GM18873 (cell line): ENCODE measurements around the gene RAB11FIP4.

Source experiments
- ATAC-seq: cut with Tn5 transposase; IDR thresholded peaks from one replicate; pipeline ENCODE4 v1.9.1; 2021; ENCODE audit warnings: mild to moderate bottlenecking, moderate library complexity, moderate number of reproducible peaks; ENCODE audit not compliant: unreplicated experiment, low FRiP score

RAB11FIP4 gene

DNA sequence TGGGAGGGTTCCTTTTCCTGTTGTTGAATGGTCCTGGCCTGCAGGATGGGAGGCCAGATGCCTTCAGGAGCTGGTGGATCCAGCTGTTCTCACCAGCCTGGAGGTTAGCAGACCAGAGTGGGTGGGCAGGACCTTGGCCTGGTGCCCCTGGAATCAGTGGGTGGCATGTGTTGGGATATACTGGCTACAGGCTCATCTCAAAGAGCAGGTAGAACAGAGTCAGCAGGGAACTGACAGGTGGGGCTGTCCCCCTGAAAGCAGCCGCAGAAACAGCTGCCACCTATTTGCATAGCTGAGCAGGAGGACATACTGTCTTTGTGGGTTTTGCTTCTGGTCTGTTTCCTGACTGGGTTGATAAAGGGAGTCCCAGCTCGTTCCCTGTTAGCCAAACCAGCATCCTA is 144.1 kb downstream of the RAB11FIP4 start:
- peak; percentile 73 for ATAC-seq

DNA sequence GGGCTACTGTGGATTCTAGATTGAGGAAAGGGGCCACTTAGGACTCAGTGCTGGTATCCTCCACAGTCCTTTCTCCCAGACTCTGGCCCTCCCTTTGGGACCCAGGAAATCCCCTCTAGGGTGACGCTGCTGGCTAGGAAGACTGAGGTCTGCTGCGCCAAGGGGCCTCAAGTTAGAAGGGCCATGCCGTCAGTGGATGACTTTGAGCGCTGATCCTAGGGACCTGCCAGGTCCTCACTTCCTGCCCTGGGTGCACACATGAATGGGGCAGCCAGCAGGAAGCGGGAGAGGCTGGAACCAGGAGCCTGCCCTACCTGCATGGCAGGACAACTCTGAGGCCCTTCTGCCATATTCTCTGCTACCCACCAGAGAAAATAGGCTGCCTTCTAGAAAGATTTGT is 145.0 kb downstream of the RAB11FIP4 start:
- no peak for ATAC-seq

DNA sequence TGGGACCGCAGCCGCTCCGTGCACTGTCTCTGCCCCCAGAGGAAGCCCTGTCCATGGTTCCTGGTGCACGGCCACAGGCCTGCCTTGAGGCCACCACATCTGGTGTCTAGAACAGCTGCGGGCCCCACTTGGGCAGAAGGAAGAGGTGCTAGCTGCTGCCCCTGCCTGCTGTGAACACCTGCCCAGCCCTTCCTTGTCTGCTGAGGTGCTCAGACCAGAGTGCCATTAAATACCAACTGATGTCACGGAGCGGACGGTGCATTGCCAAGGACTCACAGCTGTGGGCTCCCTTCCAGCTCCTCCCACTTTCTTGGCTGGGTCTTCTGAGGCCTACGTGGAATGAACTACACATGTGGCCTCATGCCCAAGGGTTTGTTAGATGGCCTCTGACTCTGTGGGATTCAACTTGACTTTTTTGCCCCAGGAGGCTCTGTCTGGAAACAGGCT is 146.1 kb downstream of the RAB11FIP4 start:
- no peak for ATAC-seq

DNA sequence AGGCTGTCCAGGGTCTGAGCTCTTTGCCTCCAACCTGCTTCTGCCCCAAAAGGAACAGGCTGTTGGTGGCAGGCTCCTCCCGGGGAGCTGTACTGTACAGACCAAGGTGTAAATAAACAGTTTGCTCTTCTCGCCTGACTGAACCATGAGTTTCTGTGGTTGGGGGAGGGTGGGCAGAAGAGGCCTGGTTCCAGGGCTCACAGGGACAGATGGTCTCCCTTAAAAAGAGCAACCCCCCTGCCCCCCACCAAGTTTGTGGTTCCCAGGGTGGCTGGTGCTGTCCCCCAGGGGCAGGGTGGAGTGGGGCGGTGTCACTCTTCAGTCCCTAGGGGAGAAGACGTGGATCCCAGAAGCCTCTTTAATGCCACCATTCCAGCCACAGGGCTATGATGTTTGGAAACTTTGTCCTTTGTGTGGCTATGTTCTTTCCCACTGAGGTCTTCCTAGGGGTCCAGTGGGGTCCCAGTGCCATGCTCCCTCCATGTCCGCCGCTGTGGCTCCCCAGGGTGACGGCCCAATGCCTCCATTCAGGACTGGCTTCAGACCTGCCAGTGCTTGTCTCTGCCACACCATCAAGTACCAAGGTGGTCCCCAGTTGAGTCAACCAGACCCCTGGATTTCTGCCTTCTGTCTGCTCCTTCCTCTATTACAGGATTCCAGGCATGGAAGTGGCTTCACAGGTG is 146.7 kb downstream of the RAB11FIP4 start:
- no peak for ATAC-seq

DNA sequence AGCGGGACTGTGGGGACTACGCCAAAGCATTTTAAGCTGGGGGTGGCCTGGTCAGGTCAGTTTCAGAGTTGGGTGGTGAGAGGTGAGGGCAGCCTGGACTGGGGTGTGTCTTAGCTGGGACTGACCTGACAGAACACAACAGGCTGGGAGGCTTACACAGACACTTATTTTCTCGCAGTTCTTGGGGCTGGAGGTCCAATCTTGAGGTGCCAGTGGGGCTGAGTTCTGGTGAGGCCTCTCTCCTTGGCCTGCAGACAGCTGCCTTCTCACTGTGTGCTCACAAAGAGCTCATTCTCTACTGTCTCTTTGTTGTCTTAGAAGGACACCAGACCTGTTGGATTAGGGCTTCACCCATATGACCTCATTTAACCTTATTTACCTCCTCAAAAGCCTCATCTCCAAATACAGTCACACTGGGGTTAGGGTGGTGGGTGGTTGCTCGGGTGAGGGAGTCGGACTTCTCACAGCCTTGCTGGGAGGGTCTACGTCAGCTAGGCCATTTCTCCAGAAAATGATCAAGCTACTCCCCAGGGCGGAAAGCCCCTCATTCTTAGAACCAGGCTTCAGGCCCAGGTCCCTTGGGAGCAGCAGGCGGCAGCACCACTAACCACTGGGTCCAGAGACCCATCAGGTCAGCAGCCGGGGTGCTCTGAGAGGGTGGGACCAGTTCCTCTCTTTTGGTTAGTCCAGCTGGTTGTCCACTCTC is 149.3 kb downstream of the RAB11FIP4 start:
- ATAC-seq, result no peak

DNA sequence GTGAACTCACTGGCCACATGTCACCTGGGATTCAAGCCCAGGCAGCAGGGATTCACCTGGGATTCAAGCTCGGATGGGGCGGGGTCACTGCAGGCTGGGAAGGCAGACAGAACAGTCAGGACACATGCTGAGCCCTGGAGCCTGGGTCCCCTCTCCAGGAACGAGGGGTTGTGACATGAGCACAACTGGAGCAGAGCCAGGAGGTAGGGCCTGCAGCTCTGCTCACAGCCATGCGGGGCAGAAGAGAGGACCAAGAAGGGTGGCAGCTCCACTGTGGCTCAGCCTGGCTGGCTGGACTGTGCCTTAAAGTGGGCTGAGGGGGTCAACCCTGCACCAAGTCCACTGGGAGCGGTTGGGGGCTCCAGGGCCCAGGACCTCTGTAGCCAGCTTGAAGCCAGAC is 150.1 kb downstream of the RAB11FIP4 start:
- no peak for ATAC-seq

DNA sequence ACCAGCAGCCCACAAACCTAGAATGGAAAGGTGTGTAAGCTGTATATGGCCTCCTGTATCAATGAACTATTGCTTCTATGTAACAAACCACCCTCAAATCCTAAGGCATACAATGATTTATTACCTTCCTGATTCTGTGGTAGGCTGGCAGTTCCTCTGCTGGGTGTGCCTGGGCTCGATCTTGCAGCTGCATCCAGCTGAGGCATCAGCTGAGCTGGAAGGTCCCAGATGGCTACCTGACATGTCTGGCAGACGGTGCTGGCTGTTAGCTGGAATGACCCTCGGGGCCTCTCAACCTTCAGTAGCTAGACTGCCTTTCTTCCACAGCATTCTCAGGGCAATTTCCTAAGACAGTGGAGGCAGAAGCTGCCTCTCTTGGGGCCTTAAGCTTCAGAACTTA is 152.7 kb downstream of the RAB11FIP4 start:
- ATAC-seq, result no peak

DNA sequence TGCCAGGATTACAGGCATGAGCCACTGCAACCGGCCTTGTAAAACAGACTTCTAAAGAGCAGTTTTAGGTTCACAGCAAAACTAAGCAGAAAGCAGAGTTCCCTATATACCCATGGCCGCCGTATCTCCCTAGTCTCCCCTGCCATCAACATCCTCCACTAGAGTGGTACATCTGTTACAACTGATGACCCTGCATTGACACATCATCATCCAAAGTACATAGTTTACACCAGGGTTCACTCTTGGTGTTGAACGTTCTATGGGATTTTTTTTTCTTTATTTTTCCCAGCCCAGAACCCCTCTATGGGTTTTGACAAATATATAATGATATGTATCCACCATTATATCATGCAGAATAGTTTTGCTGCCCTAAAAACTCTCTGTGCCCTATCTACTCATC is 155.2 kb downstream of the RAB11FIP4 start:
- no peak for ATAC-seq

DNA sequence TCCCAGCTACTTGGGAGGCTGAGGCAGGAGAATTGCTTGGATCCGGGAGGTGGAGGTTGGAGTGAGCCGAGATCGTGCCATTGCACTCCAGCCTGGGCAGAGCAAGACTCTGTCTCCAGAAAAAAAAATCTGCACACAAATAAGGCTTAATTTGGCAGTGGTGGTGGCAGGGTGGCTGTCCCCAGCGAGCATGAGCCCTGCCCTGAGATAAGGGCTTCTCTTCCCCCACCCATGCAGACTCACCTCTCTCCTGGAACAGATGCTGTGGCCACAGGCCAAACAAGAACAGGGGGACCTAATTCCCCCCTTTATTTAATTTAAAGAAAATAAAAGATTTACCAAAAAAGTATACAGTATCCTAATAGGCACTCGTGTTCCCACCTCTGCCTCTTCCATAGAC is 157.2 kb downstream of the RAB11FIP4 start:
- ATAC-seq, result no peak

DNA sequence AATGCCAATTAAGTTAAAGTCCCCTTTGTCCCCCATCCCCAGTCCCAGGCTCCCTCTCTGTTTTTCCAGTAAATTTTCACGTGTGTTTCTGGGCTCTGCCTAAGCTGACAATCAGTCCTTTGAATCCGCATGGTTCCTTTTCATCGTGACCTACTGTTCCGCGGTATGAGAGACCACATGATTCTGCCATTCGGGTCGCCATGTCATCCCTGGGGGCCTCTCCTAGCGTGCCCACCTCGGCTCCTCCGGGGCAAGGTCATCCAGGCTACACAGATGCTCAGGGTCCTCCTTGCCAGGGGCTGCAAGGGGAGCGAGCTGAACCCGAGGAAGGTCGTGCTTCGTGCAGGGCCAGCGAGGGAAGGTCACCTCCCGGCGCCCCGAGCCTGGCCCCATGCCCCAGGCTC is 157.6 kb downstream of the RAB11FIP4 start:
- peak; percentile 25 for ATAC-seq

DNA sequence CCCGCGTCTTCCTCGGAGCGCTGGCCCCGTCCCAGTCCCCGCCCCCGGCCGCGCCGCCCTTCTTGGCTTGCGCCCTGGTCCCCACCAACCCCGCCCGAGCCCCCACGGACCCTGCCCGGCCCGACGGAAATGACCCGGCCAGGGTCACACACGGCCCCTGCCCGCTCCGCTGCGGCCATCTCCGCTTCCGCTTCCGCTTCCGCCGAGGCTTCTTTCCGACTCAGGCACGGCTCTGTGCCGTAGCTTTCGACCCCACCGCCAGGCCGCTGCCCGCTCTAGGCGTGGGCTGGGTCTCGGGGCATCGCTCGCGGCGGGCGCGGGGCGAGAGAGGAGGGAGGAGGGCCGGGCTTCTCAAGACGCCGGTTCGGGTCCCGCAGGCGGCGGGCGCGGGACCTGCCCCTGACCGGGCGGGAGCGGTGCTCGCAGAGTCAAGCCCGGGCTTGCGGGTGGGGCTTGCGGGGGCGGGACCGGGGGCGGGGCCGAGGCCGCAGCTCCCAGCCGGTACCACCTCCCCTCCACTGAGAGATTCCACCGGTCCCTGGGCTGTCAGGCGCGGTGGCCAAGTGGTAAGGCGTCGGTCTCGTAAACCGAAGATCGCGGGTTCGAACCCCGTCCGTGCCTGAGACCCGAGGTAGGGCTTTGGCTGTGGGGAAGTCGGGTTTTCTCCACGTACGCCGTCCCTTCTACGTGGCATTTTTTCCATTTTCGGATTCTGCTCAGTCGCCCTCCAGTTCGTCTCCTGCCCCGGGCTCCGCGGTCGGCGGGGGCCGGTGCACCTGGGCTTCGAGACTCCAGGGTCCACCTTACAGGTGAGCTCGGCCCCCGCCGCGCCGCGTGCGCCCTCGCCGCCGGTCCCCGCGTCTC is 158.3 kb downstream of the RAB11FIP4 start:
- peak; percentile 51 for ATAC-seq

DNA sequence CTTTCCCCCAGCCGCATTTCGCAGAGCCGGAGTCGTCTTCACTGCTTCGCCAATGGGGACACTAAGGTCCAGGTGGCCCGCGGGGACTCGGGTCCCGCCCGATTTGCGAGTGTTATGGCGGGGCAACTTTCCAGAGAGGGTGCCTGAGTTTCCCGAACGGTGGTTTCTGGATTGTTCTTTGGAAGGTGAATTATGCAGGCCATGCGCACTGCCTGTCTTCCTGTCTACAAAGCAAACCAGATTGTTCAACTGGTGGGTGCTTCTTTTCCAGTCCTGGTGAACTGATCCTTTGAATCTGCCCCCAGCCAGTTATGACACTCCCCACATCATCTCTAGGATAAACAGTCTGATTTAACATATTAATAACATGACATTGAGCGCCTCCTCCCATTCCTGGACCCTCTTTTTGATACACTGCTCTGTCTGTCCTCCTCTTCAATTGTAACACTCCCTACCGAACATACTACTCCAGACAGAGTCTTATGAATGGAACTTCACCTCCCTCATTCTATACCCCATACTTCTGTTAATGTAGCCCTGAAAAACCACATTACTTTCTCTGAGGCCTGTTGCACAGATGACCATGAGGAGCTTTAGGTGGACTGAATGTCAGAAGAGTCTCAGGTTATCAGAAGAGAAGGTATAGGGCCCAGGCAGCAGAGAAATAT is 159.0 kb downstream of the RAB11FIP4 start:
- ATAC-seq, result no peak

DNA sequence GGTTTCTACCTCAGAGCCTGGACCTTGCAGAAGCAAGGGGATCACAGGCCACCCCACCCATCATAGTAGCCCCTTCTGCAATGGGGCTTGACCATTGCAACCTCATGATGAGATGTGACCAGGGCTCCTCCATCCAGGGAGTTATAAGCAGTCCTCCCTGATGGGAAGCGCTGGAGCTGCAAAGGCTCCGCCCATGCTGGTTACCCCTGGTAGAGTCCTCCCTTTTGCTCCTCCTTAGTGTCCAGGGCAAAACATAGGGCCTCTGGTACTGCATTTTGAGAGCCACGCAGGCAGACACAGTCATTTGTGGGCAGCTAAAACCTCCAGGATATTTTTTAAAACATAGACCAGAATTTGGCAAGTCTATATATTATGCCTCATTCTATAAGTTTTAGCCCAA is 161.1 kb downstream of the RAB11FIP4 start:
- ATAC-seq, result no peak

DNA sequence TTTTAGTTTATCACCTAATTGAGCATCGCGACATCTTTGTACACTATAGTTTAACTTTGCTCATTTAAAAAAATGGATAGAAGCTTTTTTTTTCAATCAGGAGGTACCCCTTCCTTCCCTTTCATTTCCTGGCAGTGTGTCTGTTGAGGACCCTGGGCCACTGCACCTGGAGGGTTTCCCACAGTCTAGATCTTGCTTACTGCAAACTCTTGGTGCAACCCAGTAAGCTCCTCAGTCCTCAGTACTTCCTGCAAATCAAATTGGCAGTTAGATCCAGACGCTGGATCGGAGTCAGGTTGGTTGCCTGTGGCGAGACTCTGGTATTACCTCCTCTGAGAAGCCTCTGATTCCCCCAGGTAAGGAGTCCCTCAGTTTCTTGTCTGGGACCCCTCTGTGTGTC is 162.0 kb downstream of the RAB11FIP4 start:
- ATAC-seq, result no peak

DNA sequence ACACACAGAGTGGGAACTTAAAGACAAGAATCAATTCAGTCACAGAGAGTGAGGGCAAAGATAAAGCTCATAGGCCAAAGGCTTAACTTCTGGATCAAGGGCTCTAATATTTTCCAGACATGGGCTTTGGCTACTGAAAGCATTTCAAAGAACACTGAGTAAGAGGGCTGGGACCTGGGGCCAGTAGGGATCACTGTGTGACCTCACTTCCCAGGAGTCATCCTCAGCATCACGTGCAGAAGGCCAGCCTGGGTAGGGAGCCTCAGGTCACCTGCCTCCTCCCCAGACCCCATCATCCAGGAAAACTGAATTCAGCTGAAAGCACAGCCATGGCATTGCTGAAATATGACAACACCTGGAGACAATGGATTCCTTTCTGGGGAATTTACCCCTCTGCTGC is 163.5 kb downstream of the RAB11FIP4 start:
- ATAC-seq, result no peak

DNA sequence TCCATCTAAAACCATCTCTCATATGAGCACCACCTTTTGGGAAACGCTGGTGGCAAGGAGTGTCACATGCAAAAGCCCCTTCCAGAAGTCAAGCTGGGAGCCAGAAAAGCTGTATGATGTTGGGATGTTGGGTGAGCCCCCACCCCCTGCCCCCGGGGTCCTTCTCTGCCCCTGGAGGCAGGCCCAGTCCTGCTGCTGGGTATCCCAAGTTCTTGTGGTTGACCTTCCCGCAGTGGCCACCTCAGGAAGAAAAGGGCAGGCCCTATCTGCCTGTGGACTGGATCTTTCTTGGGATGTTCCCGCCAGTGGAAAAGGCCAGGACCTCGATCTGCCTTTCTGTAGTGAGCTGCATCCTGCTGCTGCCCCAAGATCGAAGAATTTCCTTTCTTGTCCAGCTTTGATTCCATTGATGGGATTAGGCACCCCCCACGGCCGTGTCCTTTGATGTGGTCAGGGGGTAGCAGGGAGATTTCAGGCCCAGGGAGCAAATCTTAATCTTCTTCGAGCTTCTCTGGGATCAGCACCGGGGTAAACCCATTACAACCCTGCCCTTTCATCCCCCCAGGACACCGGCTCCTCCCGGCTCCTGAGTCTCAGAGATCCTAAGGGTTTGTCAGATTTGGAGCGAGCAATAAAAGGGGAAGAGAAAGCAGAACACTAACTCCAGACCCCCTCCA is 165.6 kb downstream of the RAB11FIP4 start:
- ATAC-seq, result no peak

DNA sequence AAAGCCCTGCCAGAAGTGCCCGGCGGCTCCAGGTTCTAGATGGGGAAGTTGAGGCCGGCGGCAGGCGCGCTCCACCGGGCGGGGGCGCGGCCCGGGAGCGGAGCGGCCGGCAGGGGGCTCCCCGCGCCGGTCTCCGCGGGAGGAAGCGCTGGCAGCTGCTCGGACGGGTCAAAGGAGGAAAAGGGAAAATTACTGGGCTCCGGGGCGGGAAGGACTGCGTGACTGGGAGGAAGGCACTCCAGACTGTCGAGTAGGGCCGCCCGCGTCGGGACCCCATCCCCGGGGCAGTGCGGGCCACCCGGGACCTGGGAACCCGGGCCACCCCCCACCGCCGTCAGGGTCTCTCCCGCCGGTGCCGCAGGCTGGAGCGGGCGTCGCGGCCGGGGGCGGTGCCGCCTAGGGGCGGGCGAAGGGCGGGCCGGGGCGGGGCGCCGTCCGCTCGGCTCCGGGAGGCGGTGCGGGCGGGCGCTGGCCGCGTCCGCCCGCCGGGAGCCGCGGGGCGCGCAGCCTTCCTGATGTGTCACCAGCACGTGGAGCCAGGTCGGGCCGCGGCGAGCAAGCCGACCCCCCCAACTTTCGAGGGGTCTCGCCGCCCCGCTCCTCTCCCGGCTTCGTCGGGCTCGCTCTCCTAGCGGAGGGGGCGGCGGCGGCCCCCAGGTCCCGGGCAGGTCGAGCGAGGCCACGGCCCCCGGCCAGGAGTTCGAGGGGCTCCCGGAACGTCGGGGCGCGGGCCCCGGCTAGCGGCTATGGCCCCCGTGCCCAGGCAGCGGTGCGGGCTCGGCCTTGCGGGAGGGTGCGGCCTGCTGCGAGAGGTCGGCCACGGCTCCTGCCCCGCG is 167.5 kb downstream of the RAB11FIP4 start:
- no peak for ATAC-seq

DNA sequence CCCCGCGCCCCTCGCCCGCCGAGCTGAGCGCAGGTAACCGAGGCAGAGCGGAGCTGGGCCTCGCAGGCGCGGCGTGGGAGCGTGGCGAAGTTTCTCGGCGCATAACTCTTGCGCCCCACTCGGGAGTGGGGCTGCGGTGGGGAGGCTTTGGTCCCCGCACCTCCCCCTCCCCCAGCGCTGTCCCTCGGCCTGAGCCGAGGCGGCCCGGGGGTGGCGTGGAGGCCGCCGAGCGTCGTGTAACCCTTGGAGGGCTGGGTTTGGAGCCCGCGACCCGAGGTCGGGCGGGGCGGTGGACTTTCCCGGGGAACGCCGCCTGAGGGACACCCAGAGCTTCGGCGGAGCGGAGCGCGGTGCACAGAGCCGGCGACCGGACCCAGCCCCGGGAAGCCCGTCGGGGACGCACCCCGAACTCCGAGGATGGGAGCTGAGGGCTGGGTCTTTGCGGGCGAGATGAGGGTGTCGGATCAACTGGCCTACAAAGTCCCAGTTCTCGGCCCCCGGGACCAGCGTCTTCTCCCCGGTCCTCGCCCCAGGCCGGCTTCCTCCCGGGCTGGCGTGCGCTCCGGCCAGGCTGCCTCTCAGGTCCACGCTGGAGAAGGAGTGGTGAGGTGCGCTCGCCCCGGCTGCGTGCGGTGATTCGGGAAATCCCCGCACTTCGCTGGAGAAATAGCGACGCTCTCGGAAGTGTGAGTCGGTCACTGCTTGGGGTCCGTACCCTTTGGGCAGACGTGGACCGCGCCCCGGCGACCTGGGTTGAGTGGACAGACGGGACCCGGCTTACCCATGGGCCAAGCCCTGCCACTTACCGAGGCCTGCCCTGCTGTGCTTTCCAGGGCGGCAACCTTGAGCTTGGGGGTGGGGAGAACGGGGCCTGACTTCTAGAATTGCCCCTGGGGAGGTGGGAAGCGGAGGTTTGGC is 168.4 kb downstream of the RAB11FIP4 start:
- no peak for ATAC-seq
